Stimulated activated CD4-positive, alpha-beta T cell treated with anti-CD3 and anti-CD28 coated beads, TNF-alpha, amount 100 ng/mL, for 24 hours (primary cell): ENCODE measurements around the gene ANO2.
A peak's percentile ranks its signal among the peaks of the same experiment; 100 is the strongest.
"Not testable (repeated sequence)": the region's sequence is repeated elsewhere in the genome, so short reads cannot be mapped to it uniquely, and the experiment has no call there.

Source experiments
- DNase-seq, 3 experiments: peaks; one replicate each; pipeline ENCODE4 v3.0.0-alpha.2; 2020; ENCODE audit warnings: low read depth in 3 of 3

ANO2 gene

DNA sequence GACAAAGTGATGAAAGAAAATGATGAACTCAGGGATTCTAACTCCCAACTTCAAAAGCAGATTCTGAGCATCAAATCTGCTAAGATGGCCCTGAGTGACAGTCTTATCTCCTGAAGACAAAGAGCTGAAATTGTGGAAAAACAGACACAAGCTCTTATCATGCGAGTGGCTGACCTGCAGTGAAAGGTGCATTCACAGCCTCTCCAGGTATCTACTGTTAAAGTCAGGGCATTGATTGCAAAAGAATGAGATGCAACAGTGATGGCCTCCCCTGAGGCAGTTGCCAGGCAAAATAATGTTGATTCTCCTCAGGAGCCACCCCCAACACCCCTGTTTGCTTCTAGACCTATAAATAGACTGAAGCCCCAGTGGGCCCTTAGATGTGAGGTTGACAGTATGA lies 126.2 kb downstream of the ANO2 start:
- not testable (repeated sequence) for DNase-seq

DNA sequence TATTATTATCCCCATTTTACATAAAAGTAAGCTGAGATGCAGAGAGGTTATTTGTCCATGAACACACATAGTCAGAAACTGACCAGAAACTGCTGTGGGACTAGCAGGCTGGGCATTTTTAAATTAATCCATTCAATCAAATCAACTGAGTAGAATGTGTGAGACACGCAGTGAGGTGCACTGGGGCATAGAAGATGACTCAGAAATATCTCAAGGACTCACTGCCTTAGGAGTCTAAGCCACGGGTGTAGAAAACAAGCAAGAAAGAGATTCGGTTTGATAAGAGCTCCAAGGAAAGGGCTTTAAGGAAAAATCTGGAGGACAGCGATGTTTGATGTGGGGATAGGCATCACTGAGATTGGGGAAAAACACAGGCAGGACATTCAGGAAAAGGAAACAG lies 127.8 kb downstream of the ANO2 start:
- no peak for DNase-seq

DNA sequence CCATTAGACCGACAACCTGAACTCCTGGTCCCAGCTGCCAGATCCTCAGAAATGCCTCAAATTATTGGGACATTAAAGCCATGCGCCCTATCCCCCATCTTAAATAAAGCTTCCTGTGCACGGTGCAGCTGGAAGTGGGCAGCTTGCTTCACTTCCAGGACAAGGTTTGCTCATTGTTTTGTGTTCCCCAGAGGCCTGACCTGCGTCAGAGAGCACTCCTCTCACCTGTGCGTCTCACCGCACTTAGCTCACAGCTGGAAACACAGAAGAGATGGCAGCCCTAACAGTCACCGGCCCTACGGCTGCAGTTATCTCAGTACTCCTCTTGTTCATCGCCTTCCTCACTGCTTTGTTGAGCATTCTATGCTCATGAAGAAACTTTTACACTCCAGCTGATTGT lies 135.5 kb downstream of the ANO2 start:
- no peak for DNase-seq

DNA sequence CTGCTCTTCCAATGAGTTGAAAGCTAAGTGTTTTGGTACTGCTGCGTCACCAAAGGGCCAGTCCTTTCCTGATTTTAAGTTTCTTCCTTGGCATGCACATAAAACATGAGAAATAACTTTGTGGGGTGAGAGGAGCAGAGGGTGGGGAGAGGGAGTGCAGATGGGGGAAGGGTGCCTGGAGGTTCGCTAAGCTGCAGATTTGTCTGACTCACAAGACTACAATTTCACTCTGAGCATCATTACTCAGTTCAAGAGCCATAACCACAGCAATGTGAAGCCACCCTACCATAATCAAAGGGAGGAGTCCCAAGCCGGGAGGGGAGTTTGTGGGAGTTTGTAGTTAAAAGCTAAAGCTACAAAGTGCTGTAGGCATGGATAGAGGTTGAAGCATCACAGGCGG lies 136.1 kb downstream of the ANO2 start:
- DNase-seq, result no peak

DNA sequence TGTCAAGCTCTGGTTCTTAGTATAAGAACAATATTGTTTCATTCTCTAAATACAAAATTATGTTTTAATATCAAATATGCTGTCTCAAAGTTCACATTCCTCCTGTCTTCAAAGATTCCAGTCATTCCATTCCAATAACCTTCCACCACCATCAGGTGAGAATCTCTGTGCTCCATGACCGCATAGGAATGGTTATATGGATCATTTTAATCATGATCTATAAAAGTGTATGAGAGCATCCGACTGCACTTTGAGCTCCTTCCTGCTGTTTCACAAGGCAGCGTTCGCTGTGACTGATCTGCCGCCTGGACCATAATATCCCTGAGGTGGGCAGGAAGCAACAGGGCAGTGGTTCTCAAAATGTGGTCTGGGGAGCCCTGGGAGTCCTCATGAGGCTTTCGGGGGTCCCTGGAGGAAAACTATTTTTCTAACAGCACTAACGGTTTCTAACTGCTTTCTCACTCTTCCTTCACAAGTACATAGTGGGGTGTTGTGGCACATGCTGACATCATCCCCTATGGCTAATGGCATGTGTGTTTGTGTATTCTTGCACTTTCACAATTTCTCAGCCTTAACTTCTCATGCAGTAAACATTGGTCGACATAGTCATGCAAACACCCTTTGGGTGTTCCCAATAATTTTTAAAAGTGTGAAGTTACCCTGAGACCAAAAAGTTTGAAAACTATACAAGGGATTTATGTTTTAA lies 137.4 kb downstream of the ANO2 start:
- DNase-seq, result no peak

DNA sequence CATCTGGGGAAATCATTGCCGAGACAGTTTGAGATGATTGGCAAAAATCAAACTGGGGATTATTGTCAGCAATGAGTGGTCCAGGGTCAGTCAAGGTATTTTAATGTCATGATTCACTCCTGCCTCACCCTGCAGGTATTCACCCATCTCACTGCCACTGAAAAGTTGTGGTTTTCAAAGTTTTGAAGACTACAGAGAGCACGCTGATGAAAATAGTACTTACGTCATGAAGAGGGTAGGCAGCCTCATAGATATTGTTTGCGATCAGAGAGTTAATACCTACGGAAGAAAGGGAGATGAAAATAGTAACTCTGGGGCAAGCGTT lies 138.0 kb downstream of the ANO2 start:
- DNase-seq, result no peak

DNA sequence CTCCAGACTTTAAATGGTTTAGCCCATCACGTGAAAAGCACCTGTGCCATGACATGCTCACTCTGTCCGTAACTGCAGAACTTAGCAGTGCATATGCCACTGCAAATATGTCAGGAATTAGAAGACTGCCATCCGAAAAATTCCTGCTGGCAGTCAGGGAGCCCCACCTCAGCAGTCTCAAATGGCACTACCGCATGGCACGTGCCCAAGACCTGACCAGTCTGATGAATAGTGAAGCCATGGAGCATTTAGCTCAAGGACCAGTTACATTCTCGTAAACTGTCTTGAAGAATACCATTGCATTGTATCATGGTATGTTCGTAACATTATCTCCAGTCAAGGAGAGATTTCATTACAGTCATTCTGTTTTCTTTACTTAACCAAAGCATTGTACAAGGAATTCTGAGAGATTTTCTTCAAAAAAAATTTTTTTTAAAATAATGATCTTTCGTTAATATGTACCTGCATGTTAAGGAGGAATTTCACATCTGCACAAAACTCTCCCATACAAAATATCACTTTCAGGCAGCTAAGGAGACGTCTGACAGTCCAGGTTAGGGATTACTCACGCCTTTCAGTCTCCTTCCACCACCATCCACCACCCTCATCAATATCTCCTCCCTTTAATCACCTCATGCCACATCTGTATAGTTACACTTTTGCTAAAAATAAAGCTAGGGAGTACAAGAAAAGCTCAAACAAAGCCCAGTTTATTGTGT lies 138.5 kb downstream of the ANO2 start:
- DNase-seq, result no peak

DNA sequence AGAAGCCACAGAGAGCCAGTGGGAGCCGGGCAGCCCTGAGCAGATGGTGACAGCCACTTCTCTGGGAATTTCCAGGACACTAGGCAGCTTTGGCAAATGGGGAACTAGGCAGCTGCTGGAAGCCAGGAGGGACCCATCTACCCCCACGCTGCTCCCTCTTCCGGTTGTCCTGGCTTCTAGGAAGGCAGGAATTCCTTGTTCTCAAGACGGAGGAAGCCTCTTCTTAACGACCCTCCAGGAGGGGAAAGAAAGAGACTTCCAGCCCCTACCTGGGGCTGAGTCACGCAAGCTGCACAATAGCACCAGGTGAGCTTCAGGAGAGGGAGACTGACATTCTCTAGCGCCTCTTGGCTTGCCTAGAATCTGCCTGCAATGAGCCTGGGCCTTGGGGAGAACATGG lies 141.5 kb downstream of the ANO2 start:
- no peak for DNase-seq

DNA sequence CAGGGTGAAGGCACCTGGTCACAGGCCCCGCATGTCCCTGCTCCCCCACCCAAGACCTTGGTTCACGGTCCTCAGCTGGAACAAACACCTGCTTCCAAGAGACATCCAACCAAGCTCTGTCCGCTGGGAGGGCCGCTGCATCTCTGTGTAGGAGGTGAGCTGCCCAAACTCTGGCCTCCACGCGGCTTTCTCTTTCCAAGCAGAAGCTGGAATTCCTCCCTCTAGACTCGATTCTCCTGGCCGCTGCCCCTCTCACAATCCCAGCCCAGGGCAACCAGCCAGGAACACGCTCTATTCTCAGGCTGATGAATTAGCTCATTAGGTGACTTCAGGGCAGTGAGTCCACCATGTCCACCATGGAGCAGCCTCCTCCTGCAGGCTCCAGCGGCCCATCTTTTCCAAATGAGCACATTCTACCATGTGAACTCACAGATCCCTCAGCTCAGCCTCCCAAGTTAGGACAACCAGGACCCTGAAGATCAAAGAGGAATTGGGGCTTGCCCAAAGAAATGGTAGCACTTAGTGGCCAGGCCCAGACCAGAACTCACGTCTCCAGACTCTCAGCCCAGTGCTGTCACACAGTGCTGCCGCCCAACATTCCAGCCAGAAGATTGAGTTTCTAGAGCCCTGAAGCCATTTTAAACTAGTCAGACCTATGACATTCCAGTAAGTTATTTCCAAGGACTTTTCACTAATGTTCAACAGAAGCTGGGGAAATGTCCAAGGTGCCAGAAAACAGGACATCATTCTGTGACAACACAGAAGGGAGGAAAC lies 146.6 kb downstream of the ANO2 start:
- no peak for DNase-seq

DNA sequence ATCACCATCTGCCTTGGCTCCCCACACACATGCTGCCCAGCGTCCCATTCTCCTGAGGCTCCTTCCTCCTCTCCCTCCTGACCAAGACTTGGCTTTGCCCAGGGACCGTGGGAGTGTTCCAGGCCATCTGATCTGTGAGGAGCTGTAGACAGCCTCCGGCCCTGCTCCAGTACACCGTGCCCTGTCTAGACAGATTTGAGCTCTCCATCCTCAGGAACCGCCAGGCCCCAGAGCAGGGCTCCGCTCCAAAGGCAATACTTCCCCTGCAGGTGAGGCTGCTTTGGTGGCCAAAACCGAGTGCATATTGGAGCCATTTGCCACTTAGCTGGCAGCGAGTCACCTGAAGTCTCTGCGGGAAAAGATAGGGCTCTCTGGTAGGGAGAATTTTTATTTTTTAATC lies 147.4 kb downstream of the ANO2 start:
- DNase-seq, result no peak

DNA sequence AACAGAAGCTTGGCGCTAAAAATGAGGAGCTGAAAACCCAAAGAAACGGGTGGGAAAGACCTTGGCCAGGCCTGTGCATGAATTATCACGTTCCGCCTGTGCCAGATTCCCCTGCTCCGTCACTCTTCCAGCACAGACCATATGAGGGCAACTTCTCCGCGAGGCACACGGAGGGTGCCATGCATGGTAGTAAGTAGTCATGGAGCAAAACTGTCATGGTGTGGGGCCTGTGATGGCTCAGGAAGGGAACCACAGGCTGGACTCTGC lies 148.2 kb downstream of the ANO2 start:
- DNase-seq, result no peak

DNA sequence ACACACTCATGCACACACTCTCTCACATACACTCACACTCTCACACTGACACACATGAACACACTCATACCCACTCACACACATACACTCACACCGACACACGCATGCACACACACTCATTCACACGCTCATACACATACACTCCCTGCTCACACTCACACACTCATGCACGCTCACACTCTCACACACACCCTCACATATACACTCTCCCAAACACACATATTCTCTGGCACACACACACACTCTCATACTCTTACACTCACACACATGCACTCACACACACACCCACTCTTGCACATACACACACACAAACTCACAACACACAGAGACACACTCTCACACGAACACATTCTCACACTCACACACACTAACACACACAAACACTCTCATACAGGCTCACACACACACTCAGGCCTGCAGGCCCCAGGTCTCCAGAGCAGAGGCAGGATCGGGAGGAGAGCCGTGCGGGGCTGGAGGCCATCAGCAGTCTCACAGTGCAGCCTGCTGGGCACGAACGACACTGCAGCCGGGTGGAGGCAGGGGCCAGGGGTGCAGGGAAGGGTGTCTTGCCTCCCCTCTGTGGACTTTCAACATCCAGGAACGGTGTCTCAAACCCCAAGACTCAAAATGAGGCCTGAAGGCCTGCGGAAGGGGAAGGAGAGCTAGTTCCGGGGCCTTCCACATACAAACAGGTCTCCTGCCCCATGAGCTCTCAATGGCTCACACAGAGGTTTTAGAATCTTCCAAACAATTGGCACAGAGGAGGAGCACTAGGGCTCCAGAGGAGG lies 148.7 kb downstream of the ANO2 start:
- peak in 2 of 3 experiments; percentile 5 to 12 for DNase-seq

DNA sequence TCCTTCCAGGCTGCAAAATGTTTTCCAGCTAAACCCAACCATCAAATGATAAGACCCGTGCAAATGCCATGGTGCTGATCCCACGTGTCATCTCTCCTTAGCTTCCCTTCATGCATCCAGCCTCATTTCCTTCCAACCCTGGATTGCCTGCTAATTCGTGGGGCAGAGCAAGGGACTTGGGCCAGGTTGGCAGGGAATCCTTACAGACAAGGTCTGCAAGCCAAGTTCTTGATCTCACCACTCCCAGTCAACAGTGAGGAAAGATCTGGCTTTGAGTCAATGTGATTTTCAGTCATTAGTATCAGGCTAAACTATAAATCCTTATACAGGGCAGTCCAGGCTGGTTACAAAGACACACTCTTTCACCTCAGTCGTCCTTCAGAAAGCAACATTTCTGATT lies 150.9 kb downstream of the ANO2 start:
- DNase-seq, result no peak

DNA sequence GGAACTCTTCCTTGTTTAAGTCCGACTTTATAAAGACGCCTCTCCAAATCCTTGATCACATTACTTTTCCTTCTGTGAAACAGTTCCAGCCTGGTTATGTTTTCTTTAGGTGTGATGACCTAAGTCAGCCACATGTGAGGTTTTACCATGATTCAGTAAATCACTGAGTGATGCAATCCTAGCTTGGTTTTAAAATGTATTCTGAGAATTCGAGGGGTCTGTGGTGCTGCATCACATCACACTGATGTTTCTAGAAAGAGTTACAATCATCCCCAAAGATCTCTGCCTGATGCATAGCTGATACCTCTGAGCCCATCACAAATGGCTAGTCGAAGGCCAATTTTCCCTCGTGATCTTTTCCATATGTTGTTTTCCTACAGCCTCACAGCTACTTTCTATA lies 152.7 kb downstream of the ANO2 start:
- DNase-seq, result no peak

DNA sequence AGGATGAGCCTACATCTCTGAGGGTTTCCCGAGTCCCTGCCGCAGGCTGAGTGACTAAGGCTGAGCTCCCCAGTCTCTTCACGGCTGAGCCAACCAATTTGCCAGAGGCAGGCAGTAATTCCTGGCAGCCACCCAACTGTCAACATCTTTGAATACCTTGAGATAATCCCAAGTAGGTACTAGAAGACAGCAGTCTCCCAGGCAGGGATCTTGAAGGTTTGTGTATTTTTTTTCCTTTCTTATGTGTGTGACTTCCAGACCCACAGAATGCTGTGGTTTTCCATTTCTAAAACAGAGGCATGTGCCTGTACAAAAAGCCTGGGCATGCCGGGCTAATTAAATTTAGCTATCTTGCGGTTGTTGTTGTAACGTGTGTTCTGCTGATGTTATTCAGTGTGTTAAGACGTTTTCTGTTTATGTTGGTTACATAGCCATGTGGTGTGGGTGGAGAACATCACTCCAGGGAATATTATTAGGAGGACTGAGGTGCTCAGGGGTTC lies 155.5 kb downstream of the ANO2 start:
- no peak for DNase-seq

DNA sequence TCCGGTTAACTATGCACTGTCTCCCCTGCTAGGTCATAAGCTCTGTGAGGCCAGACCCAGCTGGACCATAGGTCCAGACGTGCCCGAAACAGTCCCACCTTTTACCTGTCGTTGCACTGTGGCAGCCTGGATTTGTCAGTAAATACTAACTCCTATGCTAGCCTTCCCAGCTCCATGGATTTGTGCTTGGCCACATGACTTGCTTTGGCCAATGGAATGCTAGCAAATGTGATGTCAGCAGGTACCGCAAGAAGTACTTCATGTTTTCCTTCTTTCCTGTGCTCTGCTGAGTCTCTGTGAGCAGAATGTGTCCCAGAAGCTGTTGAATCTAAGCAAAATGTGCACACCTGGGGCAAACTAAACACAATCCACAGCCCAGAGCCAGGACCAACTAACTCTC lies 157.2 kb downstream of the ANO2 start:
- no peak for DNase-seq

DNA sequence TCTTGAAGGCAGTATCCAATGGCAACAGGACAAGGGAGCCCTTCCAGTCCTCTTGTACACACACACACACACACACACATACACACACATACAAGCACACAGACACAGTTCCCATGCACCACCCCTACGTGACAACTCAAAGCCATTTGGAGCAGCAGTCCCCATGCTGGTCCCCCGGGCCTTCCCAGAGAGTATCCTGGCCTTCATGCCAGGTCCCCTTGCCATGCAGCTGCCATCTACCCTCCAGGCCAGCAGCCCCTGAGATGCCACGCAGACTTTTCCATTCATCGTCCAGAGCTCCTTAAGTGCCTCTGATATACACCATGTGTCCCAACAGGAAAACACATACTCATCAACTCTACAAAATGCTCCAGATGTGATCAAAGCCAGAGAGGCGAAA lies 159.5 kb downstream of the ANO2 start:
- no peak for DNase-seq

DNA sequence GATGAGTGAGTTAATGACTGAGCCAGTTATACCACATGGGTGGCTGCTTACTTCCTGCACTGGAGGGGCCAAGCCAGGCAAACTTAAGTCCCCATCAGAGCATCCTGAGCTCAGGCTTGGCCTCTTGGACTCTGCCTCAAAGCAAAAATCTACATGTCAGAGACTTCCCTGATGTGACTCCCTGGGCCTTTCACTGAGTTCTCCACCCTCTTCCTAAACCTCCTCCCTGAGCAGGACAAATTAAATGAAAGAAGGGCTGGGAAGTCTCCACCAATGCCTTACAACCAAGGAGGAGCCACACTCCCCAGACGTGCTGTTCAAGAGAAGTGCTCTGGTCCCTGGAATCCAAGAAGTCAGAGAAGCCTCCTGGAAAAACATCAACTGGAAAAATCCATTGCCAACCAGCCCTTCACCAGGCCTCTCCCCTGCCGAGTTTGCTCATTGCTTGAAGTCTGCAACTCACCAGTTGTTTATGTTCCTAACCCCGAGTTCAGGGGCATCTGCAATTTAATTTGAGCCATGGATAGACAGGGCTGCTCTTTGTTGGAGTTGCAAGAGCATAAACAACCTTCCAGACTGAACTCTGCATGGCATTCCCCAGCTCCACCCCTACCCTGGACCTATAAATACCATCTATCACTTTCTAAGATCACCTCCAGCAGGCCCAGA lies 160.5 kb downstream of the ANO2 start:
- no peak for DNase-seq

DNA sequence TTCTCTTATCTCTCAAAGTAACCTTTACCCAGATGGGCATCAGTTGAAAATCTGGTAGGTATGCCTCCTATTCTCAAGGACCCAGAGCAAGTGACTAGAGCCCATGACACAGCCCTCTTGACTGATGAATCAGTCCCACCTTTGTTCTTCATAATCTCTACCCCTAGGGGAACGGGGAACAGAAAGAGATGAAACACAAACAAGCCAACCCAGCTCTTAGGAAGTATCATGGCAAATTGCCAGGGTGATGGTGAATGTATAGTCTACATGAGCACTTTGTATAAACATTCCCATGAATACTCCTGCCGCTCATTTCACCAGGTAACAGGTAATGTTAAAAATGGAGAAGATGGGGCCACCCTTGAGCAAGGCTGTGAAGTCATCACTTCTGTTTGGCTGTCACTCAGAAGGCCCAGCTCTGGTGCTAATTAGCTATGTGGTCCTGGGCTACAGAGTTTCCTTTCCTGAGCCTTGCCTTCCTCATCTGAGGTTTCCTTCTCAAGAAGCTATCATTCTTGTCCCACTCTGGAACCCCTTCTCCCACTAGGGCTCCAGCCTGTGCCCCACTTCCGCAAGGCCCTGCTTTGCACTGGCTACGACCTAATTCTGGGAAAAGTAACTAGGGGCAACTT lies 161.7 kb downstream of the ANO2 start:
- DNase-seq, result no peak

DNA sequence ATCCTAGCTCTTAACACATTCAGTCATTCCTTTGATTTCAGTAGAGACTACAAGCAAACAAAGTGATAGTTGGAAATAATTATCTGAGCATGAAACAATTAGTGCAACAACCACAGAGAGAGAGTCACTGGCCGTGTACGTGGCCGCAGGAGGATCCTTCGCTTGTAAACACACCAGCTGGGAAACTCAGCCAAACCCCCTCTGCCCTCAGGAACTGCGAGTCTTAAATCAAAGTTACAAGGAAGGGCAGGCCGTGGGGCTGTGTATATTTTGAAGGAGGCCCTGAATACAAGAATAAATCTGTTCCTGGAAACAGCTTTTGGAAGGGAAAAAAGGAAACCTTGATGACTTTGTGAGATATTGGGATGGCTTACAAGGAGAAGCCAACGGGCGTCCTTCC lies 164.5 kb downstream of the ANO2 start:
- no peak for DNase-seq

DNA sequence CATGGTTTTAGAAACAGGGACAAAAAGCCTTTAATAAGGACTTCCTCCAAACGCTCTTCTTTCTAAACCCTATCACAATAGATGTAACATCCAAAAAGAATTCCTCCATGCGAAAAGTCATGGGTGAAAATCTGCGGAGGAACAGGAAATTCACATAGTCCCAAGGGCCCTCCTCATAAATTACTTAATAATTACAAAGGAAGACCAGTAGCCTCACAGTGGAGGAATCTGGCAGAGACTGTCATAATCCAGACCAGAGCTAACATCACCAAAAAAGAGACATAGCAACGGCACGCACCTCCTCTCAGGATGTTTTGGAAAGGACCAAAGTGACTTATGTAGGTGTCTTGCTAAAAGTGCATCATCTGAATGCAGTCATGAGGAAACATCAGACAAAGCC lies 165.7 kb downstream of the ANO2 start:
- no peak for DNase-seq
